K562 (cell line): ENCODE results near the gene DOCK6. TPM values are rescaled to one million over a fixed set of nuclear protein-coding genes. Genes with fewer than 3 reads are reported as not detected.

ENCODE experiments used
- CTBP1 ChIP-seq: fragments of 450-650 bp; IDR thresholded peaks from 2 replicates; pipeline ENCODE4 v1.6.1; 2016; ENCODE audit warnings: borderline replicate concordance
- ESRRA ChIP-seq: fragments of 450-650 bp; IDR thresholded peaks from 2 replicates; pipeline ENCODE4 v1.6.1; 2014; ENCODE audit warnings: low read depth, mild to moderate bottlenecking, moderate library complexity, borderline replicate concordance
- FIP1L1 ChIP-seq: fragments of 200-400 bp; formaldehyde crosslinking; IDR thresholded peaks from 2 replicates; pipeline ENCODE4 v1.6.1; 2018; ENCODE audit warnings: mild to moderate bottlenecking, low read depth, low read length; ENCODE audit not compliant: poor library complexity, severe bottlenecking
- HMG20B ChIP-seq: fragments of 250-450 bp; sonication (Bioruptor Pico); IDR thresholded peaks from 2 replicates; pipeline ENCODE4 v1.5.0; 2021; ENCODE audit warnings: mild to moderate bottlenecking
- HNRNPK ChIP-seq: fragments of 200-400 bp; formaldehyde crosslinking; IDR thresholded peaks from one replicate; pipeline ENCODE4 v1.6.1; 2018; ENCODE audit warnings: mild to moderate bottlenecking, low read depth, low read length; ENCODE audit not compliant: poor library complexity, severe bottlenecking
- HNRNPLL ChIP-seq: fragments of 200-400 bp; formaldehyde crosslinking; IDR thresholded peaks from 2 replicates; pipeline ENCODE4 v1.6.1; 2017; ENCODE audit warnings: low read length, low read depth, mild to moderate bottlenecking; ENCODE audit not compliant: poor library complexity, severe bottlenecking
- MEIS2 ChIP-seq: fragments of 450-650 bp; IDR thresholded peaks from 2 replicates; pipeline ENCODE4 v1.6.1; 2014; ENCODE audit warnings: mild to moderate bottlenecking; ENCODE audit not compliant: partially characterized antibody
- MTA3 ChIP-seq: fragments of 450-650 bp; formaldehyde crosslinking; IDR thresholded peaks from 2 replicates; pipeline ENCODE4 v1.6.1; 2017; ENCODE audit warnings: mild to moderate bottlenecking, borderline replicate concordance
- MYNN ChIP-seq, 2 experiments: sonication (generic); formaldehyde crosslinking in 1 of 2; IDR thresholded peaks; 2 replicates each; pipeline versions ENCODE4 v1.5.0 to v1.6.1; 2016 to 2020; ENCODE audit warnings: antibody characterized with exemption in 1 of 2, missing genetic modification reagents in 1 of 2
- NCOA1 ChIP-seq: fragments of 450-650 bp; IDR thresholded peaks from 2 replicates; pipeline ENCODE4 v1.6.1; 2016; ENCODE audit warnings: low read depth
- POLR2A ChIP-seq: fragments of 450-650 bp; conservative IDR thresholded peaks from 2 replicates; pipeline ENCODE4 v1.6.1; 2016
- RBM15 ChIP-seq: fragments of 200-400 bp; formaldehyde crosslinking; IDR thresholded peaks from 2 replicates; pipeline ENCODE4 v1.6.1; 2018; ENCODE audit warnings: mild to moderate bottlenecking, low read length, moderate library complexity; ENCODE audit not compliant: insufficient read depth
- SIN3B ChIP-seq: fragments of 450-650 bp; IDR thresholded peaks from 2 replicates; pipeline ENCODE4 v1.6.1; 2017; ENCODE audit warnings: low read depth, mild to moderate bottlenecking, moderate library complexity
- polyA plus RNA-seq, 8 experiments: library from polyadenylated mRNA; depleted of rRNA in 4 of 8; stranded (reverse) in 5 of 8; unstranded in 3 of 8; fragments of >200 nt; fragmentation: Nextera tagmentation in 2 of 8; fragmentation: Illumina TruSeq in 1 of 8; extraction: Ambion mirVana in 2 of 8; extraction: Trizol in 1 of 8; gene quantifications; 2 replicates each; pipeline versions ENCODE4 v1.2.1 to v1.2.3, GENCODE V29; 2011 to 2014; ENCODE audit warnings: inconsistent platforms in 1 of 8, missing spikeins in 1 of 8
- total RNA-seq, 7 experiments: library from RNA; depleted of rRNA in 6 of 7; stranded (reverse); fragments of >200 nt in 6 of 7; fragmentation: Illumina TruSeq in 2 of 7; extraction: Trizol in 2 of 7; gene quantifications; 2 replicates each; pipeline versions ENCODE4 v1.2.1 to v1.2.3, GENCODE V29; 2011 to 2021; ENCODE audit warnings: low replicate concordance in 1 of 7
- TF ChIP-seq, protein P1 (sequence below): fragments of 250-450 bp; sonication (Bioruptor Pico); IDR thresholded peaks from 2 replicates; pipeline ENCODE4 v1.9.0; 2021; ENCODE audit warnings: mild to moderate bottlenecking, inconsistent platforms
- TF ChIP-seq, protein P2 (sequence below): IDR thresholded peaks from 2 replicates; pipeline ENCODE4 v1.6.1; 2012; ENCODE audit warnings: low read depth, low read length, improper control_type of control experiment, borderline replicate concordance
- TF ChIP-seq, protein P3 (sequence below): fragments of 450-650 bp; formaldehyde crosslinking; IDR thresholded peaks from 2 replicates; pipeline ENCODE4 v1.4.0; 2020; ENCODE audit warnings: mild to moderate bottlenecking, moderate library complexity
- TF ChIP-seq, protein P4 (sequence below): fragments of 450-650 bp; IDR thresholded peaks from 2 replicates; pipeline ENCODE4 v1.6.1; 2016; ENCODE audit warnings: antibody characterized with exemption
- TF ChIP-seq, protein P5 (sequence below): sonication (generic); formaldehyde crosslinking; IDR thresholded peaks from 2 replicates; pipeline ENCODE4 v1.8.0; 2022; ENCODE audit warnings: mild to moderate bottlenecking, missing genetic modification reagents, borderline replicate concordance

The DOCK6 gene
- total and polyA plus RNA-seq, 9 of the 15 experiments (the other 6 are each of a cell fraction or from before 2014, with no cell fraction given) = 0.35 to 19.3 (median 3.8) TPM

DNA sequence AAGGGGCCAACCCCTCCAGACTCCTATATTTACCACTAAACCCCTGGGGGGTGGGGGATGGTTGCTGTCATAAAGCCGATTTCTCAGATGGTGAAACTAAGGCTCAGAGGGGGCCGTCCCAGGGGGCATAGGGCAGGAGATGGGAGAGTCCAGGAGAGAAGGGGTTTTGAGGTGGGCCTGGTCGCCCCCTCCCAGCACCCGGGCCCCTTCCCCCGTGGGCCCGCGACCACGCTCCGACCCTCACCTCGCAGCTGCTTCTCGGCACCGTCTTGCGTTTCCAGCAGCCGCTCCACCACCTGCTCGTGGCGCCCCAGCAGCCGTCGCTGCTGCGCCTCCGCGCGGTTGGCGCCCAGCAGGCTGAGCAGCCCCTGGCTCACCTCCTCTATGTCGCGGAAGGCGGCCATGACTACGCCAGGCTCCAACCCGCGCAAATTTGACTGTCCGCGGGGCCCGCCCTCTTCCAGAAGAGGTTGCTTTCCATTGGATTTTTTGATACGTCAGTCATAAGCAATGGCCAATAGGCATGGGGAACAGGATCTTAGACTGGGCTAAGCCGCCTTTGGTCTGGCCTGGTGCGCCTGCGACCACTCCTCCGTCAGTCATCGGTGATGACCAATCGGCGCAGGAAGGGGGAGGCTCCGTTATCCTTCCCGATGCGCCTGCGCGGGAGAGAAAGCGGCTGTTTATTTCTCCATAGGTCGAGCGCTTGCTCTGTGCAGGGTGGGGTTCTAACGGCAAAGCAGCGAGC, 106.8 kb downstream of the DOCK6 start, which contains the start of gene SPC24 (continued):
- TF ChIP-seq, protein P1, sequence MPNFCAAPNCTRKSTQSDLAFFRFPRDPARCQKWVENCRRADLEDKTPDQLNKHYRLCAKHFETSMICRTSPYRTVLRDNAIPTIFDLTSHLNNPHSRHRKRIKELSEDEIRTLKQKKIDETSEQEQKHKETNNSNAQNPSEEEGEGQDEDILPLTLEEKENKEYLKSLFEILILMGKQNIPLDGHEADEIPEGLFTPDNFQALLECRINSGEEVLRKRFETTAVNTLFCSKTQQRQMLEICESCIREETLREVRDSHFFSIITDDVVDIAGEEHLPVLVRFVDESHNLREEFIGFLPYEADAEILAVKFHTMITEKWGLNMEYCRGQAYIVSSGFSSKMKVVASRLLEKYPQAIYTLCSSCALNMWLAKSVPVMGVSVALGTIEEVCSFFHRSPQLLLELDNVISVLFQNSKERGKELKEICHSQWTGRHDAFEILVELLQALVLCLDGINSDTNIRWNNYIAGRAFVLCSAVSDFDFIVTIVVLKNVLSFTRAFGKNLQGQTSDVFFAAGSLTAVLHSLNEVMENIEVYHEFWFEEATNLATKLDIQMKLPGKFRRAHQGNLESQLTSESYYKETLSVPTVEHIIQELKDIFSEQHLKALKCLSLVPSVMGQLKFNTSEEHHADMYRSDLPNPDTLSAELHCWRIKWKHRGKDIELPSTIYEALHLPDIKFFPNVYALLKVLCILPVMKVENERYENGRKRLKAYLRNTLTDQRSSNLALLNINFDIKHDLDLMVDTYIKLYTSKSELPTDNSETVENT (CRISPR knock-in tag) = peak; percentile 79
- TF ChIP-seq ESRRA = no peak
- no peak for TF ChIP-seq RBM15
- TF ChIP-seq, protein P2, sequence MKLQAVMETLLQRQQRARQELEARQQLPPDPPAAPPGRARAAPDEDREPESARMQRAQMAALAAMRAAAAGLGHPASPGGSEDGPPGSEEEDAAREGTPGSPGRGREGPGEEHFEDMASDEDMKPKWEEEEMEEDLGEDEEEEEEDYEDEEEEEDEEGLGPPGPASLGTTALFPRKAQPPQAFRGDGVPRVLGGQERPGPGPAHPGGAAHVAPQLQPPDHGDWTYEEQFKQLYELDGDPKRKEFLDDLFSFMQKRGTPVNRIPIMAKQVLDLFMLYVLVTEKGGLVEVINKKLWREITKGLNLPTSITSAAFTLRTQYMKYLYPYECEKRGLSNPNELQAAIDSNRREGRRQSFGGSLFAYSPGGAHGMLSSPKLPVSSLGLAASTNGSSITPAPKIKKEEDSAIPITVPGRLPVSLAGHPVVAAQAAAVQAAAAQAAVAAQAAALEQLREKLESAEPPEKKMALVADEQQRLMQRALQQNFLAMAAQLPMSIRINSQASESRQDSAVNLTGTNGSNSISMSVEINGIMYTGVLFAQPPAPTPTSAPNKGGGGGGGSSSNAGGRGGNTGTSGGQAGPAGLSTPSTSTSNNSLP = peak; percentile 67; the same call in 1 of the 2 replicates
- peak; percentile 90 for TF ChIP-seq SIN3B
- TF ChIP-seq, protein P3, sequence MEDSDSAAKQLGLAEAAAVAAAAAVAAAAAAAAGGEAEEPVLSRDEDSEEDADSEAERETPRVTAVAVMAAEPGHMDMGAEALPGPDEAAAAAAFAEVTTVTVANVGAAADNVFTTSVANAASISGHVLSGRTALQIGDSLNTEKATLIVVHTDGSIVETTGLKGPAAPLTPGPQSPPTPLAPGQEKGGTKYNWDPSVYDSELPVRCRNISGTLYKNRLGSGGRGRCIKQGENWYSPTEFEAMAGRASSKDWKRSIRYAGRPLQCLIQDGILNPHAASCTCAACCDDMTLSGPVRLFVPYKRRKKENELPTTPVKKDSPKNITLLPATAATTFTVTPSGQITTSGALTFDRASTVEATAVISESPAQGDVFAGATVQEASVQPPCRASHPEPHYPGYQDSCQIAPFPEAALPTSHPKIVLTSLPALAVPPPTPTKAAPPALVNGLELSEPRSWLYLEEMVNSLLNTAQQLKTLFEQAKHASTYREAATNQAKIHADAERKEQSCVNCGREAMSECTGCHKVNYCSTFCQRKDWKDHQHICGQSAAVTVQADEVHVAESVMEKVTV (CRISPR knock-in tag) = no peak
- peak; percentile 95 for TF ChIP-seq MEIS2
- TF ChIP-seq HNRNPK = no peak
- TF ChIP-seq, protein P4, sequence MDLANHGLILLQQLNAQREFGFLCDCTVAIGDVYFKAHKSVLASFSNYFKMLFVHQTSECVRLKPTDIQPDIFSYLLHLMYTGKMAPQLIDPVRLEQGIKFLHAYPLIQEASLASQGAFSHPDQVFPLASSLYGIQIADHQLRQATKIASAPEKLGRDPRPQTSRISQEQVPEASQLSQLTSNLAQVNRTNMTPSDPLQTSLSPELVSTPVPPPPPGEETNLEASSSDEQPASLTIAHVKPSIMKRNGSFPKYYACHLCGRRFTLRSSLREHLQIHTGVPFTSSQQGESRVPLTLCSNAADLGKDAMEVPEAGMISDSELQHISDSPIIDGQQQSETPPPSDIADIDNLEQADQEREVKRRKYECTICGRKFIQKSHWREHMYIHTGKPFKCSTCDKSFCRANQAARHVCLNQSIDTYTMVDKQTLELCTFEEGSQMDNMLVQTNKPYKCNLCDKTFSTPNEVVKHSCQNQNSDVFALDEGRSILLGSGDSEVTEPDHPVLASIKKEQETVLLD = peak; percentile 97
- TF ChIP-seq, protein P5, sequence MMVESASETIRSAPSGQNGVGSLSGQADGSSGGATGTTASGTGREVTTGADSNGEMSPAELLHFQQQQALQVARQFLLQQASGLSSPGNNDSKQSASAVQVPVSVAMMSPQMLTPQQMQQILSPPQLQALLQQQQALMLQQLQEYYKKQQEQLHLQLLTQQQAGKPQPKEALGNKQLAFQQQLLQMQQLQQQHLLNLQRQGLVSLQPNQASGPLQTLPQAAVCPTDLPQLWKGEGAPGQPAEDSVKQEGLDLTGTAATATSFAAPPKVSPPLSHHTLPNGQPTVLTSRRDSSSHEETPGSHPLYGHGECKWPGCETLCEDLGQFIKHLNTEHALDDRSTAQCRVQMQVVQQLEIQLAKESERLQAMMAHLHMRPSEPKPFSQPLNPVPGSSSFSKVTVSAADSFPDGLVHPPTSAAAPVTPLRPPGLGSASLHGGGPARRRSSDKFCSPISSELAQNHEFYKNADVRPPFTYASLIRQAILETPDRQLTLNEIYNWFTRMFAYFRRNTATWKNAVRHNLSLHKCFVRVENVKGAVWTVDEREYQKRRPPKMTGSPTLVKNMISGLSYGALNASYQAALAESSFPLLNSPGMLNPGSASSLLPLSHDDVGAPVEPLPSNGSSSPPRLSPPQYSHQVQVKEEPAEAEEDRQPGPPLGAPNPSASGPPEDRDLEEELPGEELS (CRISPR knock-in tag) = 0 out of 2 replicates have a peak, but pooled peaks have one; percentile 72
- peak; percentile 21; the same call in 1 of the 2 replicates for TF ChIP-seq CTBP1
- TF ChIP-seq NCOA1 = no peak
- TF ChIP-seq MTA3 = peak; percentile 89; the same call in 1 of the 2 replicates
- no peak for TF ChIP-seq MYNN (IDR thresholded peaks at IDR 0.05)
- no peak for TF ChIP-seq MYNN (CRISPR knock-in tag; IDR thresholded peaks at IDR 0.05)
- TF ChIP-seq HMG20B = no peak
- peak; percentile 65 for TF ChIP-seq HNRNPLL
- peak; percentile 97 for TF ChIP-seq POLR2A
- peak; percentile 71 for TF ChIP-seq FIP1L1
